ENCODE results near the gene USP4. TPM values are rescaled to one million over a fixed set of nuclear protein-coding genes. Genes with fewer than 3 reads are reported as not detected.

The USP4 gene
- total and polyA plus RNA-seq, 2 experiments from 2014 or later = 16.9 to 20.3 TPM

GRCh38 chr3:49387721-49388120 lies 47.9 kb upstream of the USP4 start (continued):
- TF ChIP-seq ZNF462 (CRISPR knock-in tag; IDR thresholded peaks at IDR 0.05) (no peak), EZH2 (IDR thresholded peaks at IDR 0.05; ENCODE audit: low read depth, unreplicated experiment) (no peak), STAT1 (IDR thresholded peaks at IDR 0.05; ENCODE audit: unreplicated experiment) (no peak), NANOG (IDR thresholded peaks at IDR 0.05; ENCODE audit: borderline replicate concordance) (no peak), CTCF (conservative IDR thresholded peaks at IDR 0.05; ENCODE audit: low read depth in 2 of 2) (no peak), EZH2phosphoT487 (IDR thresholded peaks at IDR 0.05; ENCODE audit: unreplicated experiment) (no peak), REST (IDR thresholded peaks at IDR 0.05; ENCODE audit: unreplicated experiment) (no peak), ZNF331 (CRISPR knock-in tag; IDR thresholded peaks at IDR 0.05; ENCODE audit: low read depth) (no peak), JUNB (IDR thresholded peaks at IDR 0.05; ENCODE audit: unreplicated experiment) (no peak)

Measured in GM23338 (cell line).